ENCODE results near the gene TLK1. TPM values are rescaled to one million over a fixed set of nuclear protein-coding genes. Genes with fewer than 3 reads are reported as not detected.
A peak's percentile ranks its signal among the peaks of the same experiment; 100 is the strongest.

The TLK1 gene
- total and polyA plus RNA-seq, 7 experiments from 2014 or later = 40.0 to 191 (median 113) TPM

DNA sequence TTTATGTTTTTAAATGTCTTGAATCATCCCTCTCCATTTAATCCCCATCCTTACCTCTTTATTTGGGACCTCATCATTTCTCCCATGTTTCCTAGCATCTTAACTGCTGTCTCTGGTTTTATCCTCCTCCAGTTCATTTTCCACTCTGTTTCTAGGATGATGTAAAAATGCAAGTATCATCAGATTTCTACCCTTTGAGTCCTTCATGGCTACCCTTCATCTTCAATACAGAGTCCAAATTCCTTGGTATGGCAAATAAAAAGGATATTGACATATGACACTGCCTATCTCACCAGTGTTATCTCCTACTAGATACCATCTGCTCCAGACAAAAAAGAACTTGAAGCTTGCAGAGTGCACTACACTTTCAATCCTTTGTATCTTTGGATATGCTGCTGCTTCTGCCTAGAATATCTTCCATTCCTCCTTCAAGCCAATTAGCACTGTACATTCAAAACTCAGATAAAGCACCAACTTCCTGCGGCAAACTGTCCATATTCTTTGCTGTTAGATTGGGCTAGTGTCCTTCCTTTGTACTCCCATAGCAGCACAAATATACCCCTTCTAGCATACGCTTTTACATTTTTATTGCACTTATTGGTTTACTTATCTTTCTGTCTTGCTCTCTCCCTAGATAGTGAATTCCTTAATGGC lies 24.6 kb upstream of the TLK1 start:
- ATAC-seq (no peak), DNase-seq (no peak)
- no peak overlapping the region for H3K4me3 Mint-ChIP-seq
- intact Hi-C loops (cut with micrococcal nuclease) = no loop called here
- peaks cover 0 to 2% (median 0%) of the 10 kb centered on the region in 7 donors for H3K4me1 Mint-ChIP-seq
- Histone ChIP-seq H3K4me3 (ENCODE audit: low read length) (no peak overlapping the region), H3K27me3 (ENCODE audit: control insufficient read depth in 2 of 2, insufficient read depth in 2 of 2, low read length in 2 of 2) (no peaks in the 10 kb centered on the region), H3K9me3 (ENCODE audit: control insufficient read depth in 2 of 3, low read length in 3 of 3) (no peaks in the 10 kb centered on the region), H3K36me3 (ENCODE audit: control insufficient read depth in 2 of 3, insufficient read depth in 3 of 3, low read length in 3 of 3) (no peaks in the 10 kb centered on the region), H3K4me1 (ENCODE audit: control insufficient read depth in 2 of 2, insufficient read depth in 2 of 2, low read length in 2 of 2) (no peaks in the 10 kb centered on the region), H3K27ac (ENCODE audit: low read depth, low read length) (no peak overlapping the region)
- H3K36me3 Mint-ChIP-seq = peaks cover 0 to 4% (median 0%) of the 10 kb centered on the region in 5 donors
- CTCF ChIA-PET = no interaction called here
- no peaks in the 10 kb centered on the region for H3K27me3 Mint-ChIP-seq
- H3K9me3 Mint-ChIP-seq = peaks cover 0 to 2% (median 0%) of the 10 kb centered on the region in 11 donors
- H3K27ac Mint-ChIP-seq = no peak overlapping the region
- POLR2A ChIA-PET = no interaction called here

GRCh38 chr2:171181064-171182049 lies 20.7 kb upstream of the TLK1 start:
- POLR2A ChIA-PET = interaction anchor here (0.7 kb wide), 1 partner anchor 138 kb away, joined by 3 read pairs; no protein-coding TSS in a partner anchor
- CTCF ChIA-PET = no interaction called here
- Histone ChIP-seq H3K27ac (ENCODE audit: low read depth, low read length) (no peak overlapping the region), H3K9me3 (ENCODE audit: control insufficient read depth in 2 of 3, low read length in 3 of 3) (no peaks in the 10 kb centered on the region), H3K36me3 (ENCODE audit: control insufficient read depth in 2 of 3, insufficient read depth in 3 of 3, low read length in 3 of 3) (no peaks in the 10 kb centered on the region), H3K27me3 (ENCODE audit: control insufficient read depth in 2 of 2, insufficient read depth in 2 of 2, low read length in 2 of 2) (no peaks in the 10 kb centered on the region), H3K4me1 (ENCODE audit: control insufficient read depth in 2 of 2, insufficient read depth in 2 of 2, low read length in 2 of 2) (no peaks in the 10 kb centered on the region), H3K4me3 (ENCODE audit: low read length) (no peak overlapping the region)
- no peak overlapping the region for H3K4me3 Mint-ChIP-seq
- no peak for ATAC-seq
- peaks cover 0 to 2% (median 0%) of the 10 kb centered on the region in 11 donors for H3K9me3 Mint-ChIP-seq
- H3K36me3 Mint-ChIP-seq = peaks cover 0 to 4% (median 0%) of the 10 kb centered on the region in 5 donors
- intact Hi-C loops (cut with micrococcal nuclease) = no loop called here
- H3K27ac Mint-ChIP-seq = peak overlapping the region in 1 of 9 donors; percentile 13
- H3K27me3 Mint-ChIP-seq = no peaks in the 10 kb centered on the region
- H3K4me1 Mint-ChIP-seq = peaks cover 0 to 4% (median 0%) of the 10 kb centered on the region in 7 donors
- no peak for DNase-seq

GRCh38 chr2:171180229-171180930 lies 19.7 kb upstream of the TLK1 start:
- no peak overlapping the region for H3K4me3 ChIP-seq (ENCODE audit: low read length)
- CTCF ChIA-PET = no interaction called here
- Mint-ChIP-seq H3K4me3 (no peak overlapping the region), H3K4me1 (peaks cover 0 to 4% (median 0%) of the 10 kb centered on the region in 7 donors), H3K27me3 (no peaks in the 10 kb centered on the region), H3K36me3 (peaks cover 0 to 4% (median 0%) of the 10 kb centered on the region in 5 donors), H3K9me3 (peaks cover 0 to 2% (median 0%) of the 10 kb centered on the region in 11 donors), H3K27ac (no peak overlapping the region)
- H3K27me3 ChIP-seq (ENCODE audit: control insufficient read depth in 2 of 2, insufficient read depth in 2 of 2, low read length in 2 of 2) = no peaks in the 10 kb centered on the region
- intact Hi-C loops (cut with micrococcal nuclease) = no loop called here
- DNase-seq (no peak), ATAC-seq (no peak)
- H3K9me3 ChIP-seq (ENCODE audit: control insufficient read depth in 2 of 3, low read length in 3 of 3) = no peaks in the 10 kb centered on the region
- no peaks in the 10 kb centered on the region for H3K4me1 ChIP-seq (ENCODE audit: control insufficient read depth in 2 of 2, insufficient read depth in 2 of 2, low read length in 2 of 2)
- no peaks in the 10 kb centered on the region for H3K36me3 ChIP-seq (ENCODE audit: control insufficient read depth in 2 of 3, insufficient read depth in 3 of 3, low read length in 3 of 3)
- H3K27ac ChIP-seq (ENCODE audit: low read depth, low read length) = no peak overlapping the region
- POLR2A ChIA-PET = interaction anchor here (0.6 to 0.7 kb wide), 3 partner anchors 110 to 173 kb away, joined by 3 to 5 read pairs (median 3); no protein-coding TSS in a partner anchor

DNA sequence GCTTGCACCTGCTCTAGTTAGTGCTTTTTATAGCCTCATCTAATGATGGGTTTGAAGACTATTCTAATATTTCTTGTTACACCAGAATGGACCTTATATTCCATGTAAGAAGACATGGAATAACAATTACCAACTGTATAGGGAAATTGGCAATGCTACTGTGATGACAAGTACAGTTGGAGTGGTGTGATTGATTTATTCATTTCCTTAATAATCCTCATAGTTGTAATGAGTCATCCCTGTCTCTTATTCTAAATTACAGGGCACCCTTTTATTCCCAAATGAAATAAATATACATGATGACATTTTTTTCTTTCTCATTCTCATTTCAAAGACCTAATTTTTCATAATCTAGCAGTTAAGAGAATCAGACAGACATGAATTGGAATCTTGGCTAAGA lies 18.3 kb upstream of the TLK1 start:
- no peak overlapping the region for H3K27ac Mint-ChIP-seq
- H3K9me3 Mint-ChIP-seq = peaks cover 0 to 2% (median 0%) of the 10 kb centered on the region in 11 donors
- H3K4me3 Mint-ChIP-seq = no peak overlapping the region
- peaks cover 0 to 4% (median 0%) of the 10 kb centered on the region in 7 donors for H3K4me1 Mint-ChIP-seq
- Histone ChIP-seq H3K4me1 (ENCODE audit: control insufficient read depth in 2 of 2, insufficient read depth in 2 of 2, low read length in 2 of 2) (no peaks in the 10 kb centered on the region), H3K27ac (ENCODE audit: low read depth, low read length) (no peak overlapping the region), H3K36me3 (ENCODE audit: control insufficient read depth in 2 of 3, insufficient read depth in 3 of 3, low read length in 3 of 3) (no peaks in the 10 kb centered on the region), H3K9me3 (ENCODE audit: control insufficient read depth in 2 of 3, low read length in 3 of 3) (no peaks in the 10 kb centered on the region), H3K27me3 (ENCODE audit: control insufficient read depth in 2 of 2, insufficient read depth in 2 of 2, low read length in 2 of 2) (no peaks in the 10 kb centered on the region), H3K4me3 (ENCODE audit: low read length) (no peak overlapping the region)
- no peaks in the 10 kb centered on the region for H3K27me3 Mint-ChIP-seq
- intact Hi-C loops (cut with micrococcal nuclease) = no loop called here
- CTCF ChIA-PET = no interaction called here
- POLR2A ChIA-PET = no interaction called here
- H3K36me3 Mint-ChIP-seq = no peaks in the 10 kb centered on the region
- no peak for ATAC-seq
- no peak for DNase-seq

GRCh38 chr2:171176516-171176915 lies 15.8 kb upstream of the TLK1 start:
- Mint-ChIP-seq H3K27ac (no peak overlapping the region), H3K9me3 (peaks cover 0 to 8% (median 2%) of the 10 kb centered on the region in 11 donors), H3K4me3 (no peak overlapping the region), H3K36me3 (peaks cover 0 to 3% (median 0%) of the 10 kb centered on the region in 5 donors), H3K4me1 (peaks cover 0 to 12% (median 0%) of the 10 kb centered on the region in 7 donors), H3K27me3 (no peaks in the 10 kb centered on the region)
- no peak overlapping the region for H3K4me3 ChIP-seq (ENCODE audit: low read length)
- no peaks in the 10 kb centered on the region for H3K36me3 ChIP-seq (ENCODE audit: control insufficient read depth in 2 of 3, insufficient read depth in 3 of 3, low read length in 3 of 3)
- intact Hi-C loops (cut with micrococcal nuclease) = no loop called here
- no peak for ATAC-seq
- CTCF ChIA-PET = no interaction called here
- H3K4me1 ChIP-seq (ENCODE audit: control insufficient read depth in 2 of 2, insufficient read depth in 2 of 2, low read length in 2 of 2) = no peaks in the 10 kb centered on the region
- POLR2A ChIA-PET = no interaction called here
- H3K9me3 ChIP-seq (ENCODE audit: control insufficient read depth in 2 of 3, low read length in 3 of 3) = no peaks in the 10 kb centered on the region
- DNase-seq = no peak
- H3K27ac ChIP-seq (ENCODE audit: low read depth, low read length) = no peak overlapping the region
- no peaks in the 10 kb centered on the region for H3K27me3 ChIP-seq (ENCODE audit: control insufficient read depth in 2 of 2, insufficient read depth in 2 of 2, low read length in 2 of 2)

DNA sequence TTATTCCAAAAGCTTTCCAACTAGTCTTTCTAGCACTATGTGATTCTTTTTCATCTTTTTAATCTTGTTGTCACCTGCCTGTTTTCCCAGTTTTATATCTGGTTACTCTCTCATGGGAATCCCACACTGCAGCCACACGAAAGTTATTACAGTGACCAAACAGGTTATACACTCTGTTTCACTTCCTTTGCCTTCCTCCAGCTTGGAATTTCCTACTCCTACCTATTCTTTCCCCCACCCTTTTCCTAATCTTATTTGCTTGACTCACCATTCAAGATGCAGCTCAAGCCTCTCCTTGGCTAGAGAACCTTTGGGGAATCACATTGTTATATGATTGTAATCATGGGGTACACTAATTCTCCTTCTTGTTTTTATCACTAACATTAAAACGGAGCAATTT lies 13.4 kb upstream of the TLK1 start:
- H3K36me3 Mint-ChIP-seq = peaks cover 0 to 3% (median 0%) of the 10 kb centered on the region in 5 donors
- no peak for DNase-seq
- Histone ChIP-seq H3K27ac (ENCODE audit: low read depth, low read length) (no peak overlapping the region), H3K4me3 (ENCODE audit: low read length) (no peak overlapping the region), H3K9me3 (ENCODE audit: control insufficient read depth in 2 of 3, low read length in 3 of 3) (no peaks in the 10 kb centered on the region), H3K36me3 (ENCODE audit: control insufficient read depth in 2 of 3, insufficient read depth in 3 of 3, low read length in 3 of 3) (no peaks in the 10 kb centered on the region), H3K27me3 (ENCODE audit: control insufficient read depth in 2 of 2, insufficient read depth in 2 of 2, low read length in 2 of 2) (no peaks in the 10 kb centered on the region), H3K4me1 (ENCODE audit: control insufficient read depth in 2 of 2, insufficient read depth in 2 of 2, low read length in 2 of 2) (no peaks in the 10 kb centered on the region)
- H3K27ac Mint-ChIP-seq = peak overlapping the region in 2 of 9 donors; percentile 11 to 23
- H3K9me3 Mint-ChIP-seq = peaks cover 0 to 8% (median 2%) of the 10 kb centered on the region in 11 donors
- ChIA-PET POLR2A (interaction anchor here (1.0 to 1.4 kb wide), 2 partner anchors 11 to 19 kb away, joined by 3 to 6 read pairs; no protein-coding TSS in a partner anchor), CTCF (interaction anchor here (1.2 kb wide), 1 partner anchor 240 kb away, joined by 8 read pairs; no protein-coding TSS in a partner anchor)
- H3K4me3 Mint-ChIP-seq = no peak overlapping the region
- intact Hi-C loops (cut with micrococcal nuclease) = no loop called here
- H3K27me3 Mint-ChIP-seq = no peaks in the 10 kb centered on the region
- no peak for ATAC-seq
- H3K4me1 Mint-ChIP-seq = peaks cover 0 to 10% (median 0%) of the 10 kb centered on the region in 7 donors
